SK-N-SH (cell line): ENCODE measurements around the gene NLK. TPM values are rescaled to one million over a fixed set of nuclear protein-coding genes. Genes with fewer than 3 reads are reported as not detected.
"Not testable (repeated sequence)": the region's sequence is repeated elsewhere in the genome, so short reads cannot be mapped to it uniquely, and the experiment has no call there.

Source experiments
- CTCF ChIA-PET: fragments of 300-600, 350-600 bp; formaldehyde crosslinking; extraction: SDS; loops from one replicate; lab custom pipeline; 2021; lab: Yijun Ruan, JAX
- POLR2A ChIA-PET: fragments of 350-600 bp; sonication (Branson Sonifier 250); formaldehyde crosslinking; extraction: SDS; loops from one replicate; lab custom pipeline; 2020; ENCODE audit warnings: antibody characterized with exemption, inconsistent platforms; lab: Yijun Ruan, JAX
- DNase-seq: peaks from one replicate; pipeline ENCODE4 v3.0.0; 2012
- H2AFZ ChIP-seq: fragments of 200-600 bp; sonication (generic); 2 replicates; pipeline ENCODE4 v1.8.1; 2016; ENCODE audit warnings: antibody characterized with exemption, mild to moderate bottlenecking, low read depth
- H3F3A ChIP-seq: fragments of 200-600 bp; sonication (generic); replicated peaks from 2 replicates; pipeline ENCODE3; 2016; ENCODE audit warnings: antibody characterized with exemption, mild to moderate bottlenecking; ENCODE audit not compliant: insufficient read depth
- H3K27ac ChIP-seq, 2 experiments: fragments of 200-500 bp in 1 of 2; fragments of 200-600 bp in 1 of 2; sonication (Bioruptor generic) in 1 of 2; sonication (generic), shearing (Covaris generic) in 1 of 2; 2 replicates each; pipeline versions ENCODE4 v1.5.1 to v1.6.1; 2014 to 2016; ENCODE audit warnings: low read depth in 2 of 2, inconsistent platforms in 1 of 2, low read length in 1 of 2, mild to moderate bottlenecking in 1 of 2, mixed read lengths in 1 of 2
- H3K27me3 ChIP-seq: fragments of 200-600 bp; sonication (generic), shearing (Covaris generic); 2 replicates; pipeline ENCODE4 v1.6.1; 2016; ENCODE audit warnings: mixed run types; ENCODE audit not compliant: insufficient read depth
- H3K36me3 ChIP-seq, 2 experiments: fragments of 200-500 bp in 1 of 2; fragments of 200-600 bp in 1 of 2; sonication (Bioruptor generic) in 1 of 2; sonication (generic) in 1 of 2; replicated peaks in 1 of 2; 2 replicates each; pipeline versions ENCODE3 to v1.5.1; 2014 to 2016; ENCODE audit warnings: low read length in 1 of 2, mild to moderate bottlenecking in 1 of 2; ENCODE audit not compliant: insufficient read depth in 2 of 2, control insufficient read depth in 1 of 2
- H3K4me1 ChIP-seq, 2 experiments: fragments of 200-500 bp in 1 of 2; fragments of 200-600 bp in 1 of 2; sonication (Bioruptor generic) in 1 of 2; sonication (generic), shearing (Covaris generic) in 1 of 2; 2 replicates each; pipeline versions ENCODE4 v1.5.1 to v1.6.1; 2014 to 2016; ENCODE audit warnings: low read depth in 1 of 2, low read length in 1 of 2, mixed run types in 1 of 2; ENCODE audit not compliant: insufficient read depth in 2 of 2, control insufficient read depth in 1 of 2
- H3K4me2 ChIP-seq: fragments of 200-600 bp; sonication (generic), shearing (Covaris generic); 2 replicates; pipeline ENCODE4 v1.6.1; 2017; ENCODE audit warnings: mixed run types
- H3K4me3 ChIP-seq, 2 experiments: fragments of 200-500 bp in 1 of 2; fragments of 200-600 bp in 1 of 2; sonication (Bioruptor generic) in 1 of 2; sonication (generic), shearing (Covaris generic) in 1 of 2; 2 replicates each; pipeline versions ENCODE4 v1.5.1 to v1.8.1; 2014 to 2016; ENCODE audit warnings: low read depth in 2 of 2, inconsistent platforms in 1 of 2, low read length in 1 of 2, mild to moderate bottlenecking in 1 of 2, mixed read lengths in 1 of 2, moderate library complexity in 1 of 2
- H3K79me2 ChIP-seq: fragments of 200-600 bp; sonication (generic); 2 replicates; pipeline ENCODE4 v1.8.1; 2017; ENCODE audit warnings: mild to moderate bottlenecking; ENCODE audit not compliant: insufficient read depth
- H3K9ac ChIP-seq: fragments of 200-600 bp; sonication (generic); 2 replicates; pipeline ENCODE4 v1.6.1; 2017; ENCODE audit warnings: mixed run types
- H3K9me2 ChIP-seq: fragments of 200-600 bp; sonication (generic); 2 replicates; pipeline ENCODE4 v1.6.1; 2017; ENCODE audit warnings: mixed run types
- H3K9me3 ChIP-seq: fragments of 200-600 bp; sonication (generic); 2 replicates; pipeline ENCODE4 v1.6.1; 2017; ENCODE audit warnings: mixed run types, mild to moderate bottlenecking, moderate library complexity
- H4K20me1 ChIP-seq: fragments of 200-600 bp; sonication (generic); 2 replicates; pipeline ENCODE4 v1.6.1; 2017; ENCODE audit warnings: mild to moderate bottlenecking, mixed run types; ENCODE audit not compliant: insufficient read depth
- CHD2 ChIP-seq: fragments of 150-350 bp; IDR thresholded peaks from 2 replicates; pipeline ENCODE4 v1.6.1; 2018; ENCODE audit warnings: low read length; ENCODE audit not compliant: partially characterized antibody
- EP300 ChIP-seq, 2 experiments: IDR thresholded peaks; 2 replicates each; pipeline versions ENCODE4 v1.4.0 to v1.6.1; 2012; ENCODE audit warnings: borderline replicate concordance in 1 of 2, low read depth in 1 of 2, low read length in 1 of 2
- EZH2phosphoT487 ChIP-seq: fragments of 200-600 bp; sonication (generic); IDR thresholded peaks from 2 replicates; pipeline ENCODE4 v1.6.1; 2017; ENCODE audit warnings: low read depth, mixed run types, mild to moderate bottlenecking, antibody characterized with exemption, moderate library complexity, borderline replicate concordance
- MEF2A ChIP-seq: IDR thresholded peaks from 2 replicates; pipeline ENCODE4 v1.4.0; 2012; ENCODE audit warnings: low read depth, borderline replicate concordance
- MXI1 ChIP-seq: IDR thresholded peaks from 2 replicates; pipeline ENCODE4 v1.6.1; 2012; ENCODE audit warnings: mild to moderate bottlenecking, low read depth, low read length, improper control_type of control experiment
- NRF1 ChIP-seq: IDR thresholded peaks from 2 replicates; pipeline ENCODE4 v1.6.1; 2012; ENCODE audit warnings: low read depth, mild to moderate bottlenecking, low read length
- RAD21 ChIP-seq: IDR thresholded peaks from 2 replicates; pipeline ENCODE4 v1.6.1; 2012; ENCODE audit warnings: mild to moderate bottlenecking, low read length
- RCOR1 ChIP-seq: fragments of 150-350 bp; IDR thresholded peaks from 2 replicates; pipeline ENCODE4 v1.6.1; 2017; ENCODE audit warnings: antibody characterized with exemption, low read length
- RXRA ChIP-seq: IDR thresholded peaks from 2 replicates; pipeline ENCODE4 v1.4.0; 2012; ENCODE audit warnings: low read depth, mild to moderate bottlenecking, borderline replicate concordance
- SIN3A ChIP-seq: IDR thresholded peaks from 2 replicates; pipeline ENCODE4 v1.6.1; 2012; ENCODE audit warnings: low read depth, mild to moderate bottlenecking, low read length, moderate library complexity, borderline replicate concordance
- TAF1 ChIP-seq: IDR thresholded peaks from 2 replicates; pipeline ENCODE4 v1.6.1; 2012; ENCODE audit warnings: low read depth, mild to moderate bottlenecking, low read length, moderate library complexity, borderline replicate concordance
- TEAD4 ChIP-seq: IDR thresholded peaks from 2 replicates; pipeline ENCODE4 v1.4.0; 2012; ENCODE audit warnings: mild to moderate bottlenecking, borderline replicate concordance; ENCODE audit not compliant: insufficient read depth
- YY1 ChIP-seq: IDR thresholded peaks from 2 replicates; pipeline ENCODE4 v1.4.0; 2012; ENCODE audit warnings: low read depth, mild to moderate bottlenecking
- WGBS: methylation state at CpG from one replicate; pipeline ENCODE4 v1.1.6; 2017; ENCODE audit warnings: low lambda C conversion rate; 5-methylcytosine and 5-hydroxymethylcytosine counted together
- polyA plus RNA-seq, 3 experiments: library from polyadenylated mRNA; depleted of rRNA; stranded (reverse); fragments of >200 nt; gene quantifications; 2 replicates each; pipeline ENCODE4 v1.2.3, GENCODE V29; 2012
- TF ChIP-seq, protein P1 (sequence below): IDR thresholded peaks from 2 replicates; pipeline ENCODE4 v1.6.1; 2012; ENCODE audit warnings: mild to moderate bottlenecking, low read depth, low read length, moderate library complexity
- TF ChIP-seq, protein P2 (sequence below): fragments of 150-350 bp; IDR thresholded peaks from 2 replicates; pipeline ENCODE4 v1.6.1; 2017; ENCODE audit warnings: antibody characterized with exemption, low read length, low read depth, borderline replicate concordance
- TF ChIP-seq, protein P3 (sequence below): IDR thresholded peaks from 2 replicates; pipeline ENCODE4 v1.4.0; 2012; ENCODE audit warnings: low read depth

Gene NLK
- polyA plus RNA-seq, 1 of the 3 experiments (the other 2 are of a cell fraction) = 12.3 TPM

DNA sequence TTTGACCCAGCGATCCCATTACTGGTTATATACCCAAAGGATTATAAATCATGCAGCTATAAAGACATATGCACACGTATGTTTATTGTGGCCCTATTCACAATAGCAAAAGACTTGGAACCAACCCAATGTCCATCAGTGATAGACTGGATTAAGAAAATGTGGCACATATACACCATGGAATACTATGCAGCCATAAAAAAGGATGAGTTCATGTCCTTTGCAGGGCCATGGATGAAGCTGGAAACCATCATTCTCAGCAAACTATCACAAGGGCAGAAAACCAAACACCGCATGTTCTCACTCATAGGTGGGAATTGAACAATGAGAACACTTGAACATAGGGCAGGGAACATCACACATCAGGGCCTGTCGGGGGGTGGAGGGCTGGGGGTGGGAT is 112.9 kb downstream of the NLK start:
- WGBS = 93% methylated on average over 4 of the region's 4 CpGs

DNA sequence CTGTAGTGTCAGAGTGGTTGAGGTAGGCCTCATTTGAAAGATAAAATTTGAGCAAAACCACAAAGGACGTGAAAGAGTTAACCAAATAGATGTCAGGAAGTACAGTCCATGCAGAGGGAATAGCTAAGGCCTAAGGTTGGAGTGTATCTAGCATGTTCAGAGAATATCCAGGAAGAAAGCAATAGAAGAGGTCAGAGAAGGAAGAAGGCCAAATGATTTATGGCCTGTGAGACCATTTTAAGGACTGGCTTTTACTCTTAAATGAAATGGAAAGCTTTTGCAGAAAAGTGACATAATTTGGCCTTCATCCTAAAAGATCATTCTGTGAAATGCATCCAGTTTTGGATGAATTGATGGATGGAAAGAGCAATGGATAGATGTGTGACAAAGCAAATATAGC is 116.5 kb downstream of the NLK start:
- H3K9me2 ChIP-seq = no peaks in the 10 kb centered on the region
- H3K79me2 ChIP-seq = no peaks in the 10 kb centered on the region
- no peak overlapping the region for H3K27ac ChIP-seq
- POLR2A ChIA-PET = no interaction called here
- H3K4me1 ChIP-seq = no peaks in the 10 kb centered on the region
- no peak overlapping the region for H3K9ac ChIP-seq
- H3F3A ChIP-seq = peaks cover 7% of the 10 kb centered on the region
- H3K27me3 ChIP-seq = no peaks in the 10 kb centered on the region
- no peak overlapping the region for H3K4me3 ChIP-seq
- peaks cover 3 to 25% of the 10 kb centered on the region in 2 experiments for H3K36me3 ChIP-seq
- no peak overlapping the region for H3K4me2 ChIP-seq
- H3K9me3 ChIP-seq = no peaks in the 10 kb centered on the region
- CTCF ChIA-PET = no interaction called here
- TF ChIP-seq EZH2phosphoT487 (no peak), MEF2A (no peak)
- WGBS = 89% methylated on average over 1 of the region's 1 CpG
- no peaks in the 10 kb centered on the region for H4K20me1 ChIP-seq
- H2AFZ ChIP-seq = no peak overlapping the region
- DNase-seq = no peak

More for the DNA sequence above, 112.9 kb downstream of the NLK start:
- H3K9me3 ChIP-seq, H3K9me2 ChIP-seq, H3K27ac ChIP-seq, H4K20me1 ChIP-seq, POLR2A ChIA-PET, H3K9ac ChIP-seq, H3K79me2 ChIP-seq, H3F3A ChIP-seq, H3K27me3 ChIP-seq, CTCF ChIA-PET, H3K4me2 ChIP-seq, DNase-seq, H3K4me1 ChIP-seq, H3K4me3 ChIP-seq, H2AFZ ChIP-seq: not testable (repeated sequence)
- H3K36me3 ChIP-seq = peaks cover 0 to 27% of the 10 kb centered on the region in 2 experiments

DNA sequence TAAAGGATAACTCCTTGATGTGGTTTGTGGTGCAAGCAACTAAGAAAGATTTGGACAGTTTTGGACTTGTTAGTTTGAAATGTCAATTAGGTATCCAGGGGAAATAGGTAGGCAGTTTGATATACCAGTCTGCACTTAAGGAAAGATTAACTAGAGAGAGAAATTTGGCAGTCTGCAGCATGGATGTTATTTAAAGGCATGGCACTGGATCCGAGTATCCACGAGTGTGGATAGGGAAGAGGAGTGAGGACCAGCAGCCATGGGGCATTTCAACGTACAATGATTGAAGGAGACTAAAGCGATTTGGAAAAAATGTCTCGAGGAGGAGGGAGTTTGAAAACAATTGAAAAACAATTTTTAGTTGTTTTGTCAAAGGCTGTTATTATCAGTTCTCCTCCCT is 117.4 kb downstream of the NLK start:
- Histone ChIP-seq H3K9me3 (no peaks in the 10 kb centered on the region), H3K36me3 (peaks cover 3 to 29% of the 10 kb centered on the region in 2 experiments), H3K27me3 (no peaks in the 10 kb centered on the region), H3K9me2 (no peaks in the 10 kb centered on the region), H2AFZ (no peak overlapping the region), H3K4me1 (no peaks in the 10 kb centered on the region), H3K79me2 (no peaks in the 10 kb centered on the region), H3K4me2 (no peak overlapping the region), H3K9ac (no peak overlapping the region), H4K20me1 (no peaks in the 10 kb centered on the region), H3K27ac (no peak overlapping the region), H3F3A (peaks cover 7% of the 10 kb centered on the region), H3K4me3 (no peak overlapping the region)
- ChIA-PET POLR2A (no interaction called here), CTCF (no interaction called here)
- DNase-seq = no peak
- no peak for TF ChIP-seq EP300 (IDR thresholded peaks at IDR 0.05; ENCODE audit: borderline replicate concordance in 1 of 2, low read depth in 1 of 2, low read length in 1 of 2)
- no peak for TF ChIP-seq NRF1
- no peak for TF ChIP-seq MXI1
- no peak for TF ChIP-seq YY1
- TF ChIP-seq RCOR1 = no peak
- no peak for TF ChIP-seq TAF1
- TF ChIP-seq, protein P1, sequence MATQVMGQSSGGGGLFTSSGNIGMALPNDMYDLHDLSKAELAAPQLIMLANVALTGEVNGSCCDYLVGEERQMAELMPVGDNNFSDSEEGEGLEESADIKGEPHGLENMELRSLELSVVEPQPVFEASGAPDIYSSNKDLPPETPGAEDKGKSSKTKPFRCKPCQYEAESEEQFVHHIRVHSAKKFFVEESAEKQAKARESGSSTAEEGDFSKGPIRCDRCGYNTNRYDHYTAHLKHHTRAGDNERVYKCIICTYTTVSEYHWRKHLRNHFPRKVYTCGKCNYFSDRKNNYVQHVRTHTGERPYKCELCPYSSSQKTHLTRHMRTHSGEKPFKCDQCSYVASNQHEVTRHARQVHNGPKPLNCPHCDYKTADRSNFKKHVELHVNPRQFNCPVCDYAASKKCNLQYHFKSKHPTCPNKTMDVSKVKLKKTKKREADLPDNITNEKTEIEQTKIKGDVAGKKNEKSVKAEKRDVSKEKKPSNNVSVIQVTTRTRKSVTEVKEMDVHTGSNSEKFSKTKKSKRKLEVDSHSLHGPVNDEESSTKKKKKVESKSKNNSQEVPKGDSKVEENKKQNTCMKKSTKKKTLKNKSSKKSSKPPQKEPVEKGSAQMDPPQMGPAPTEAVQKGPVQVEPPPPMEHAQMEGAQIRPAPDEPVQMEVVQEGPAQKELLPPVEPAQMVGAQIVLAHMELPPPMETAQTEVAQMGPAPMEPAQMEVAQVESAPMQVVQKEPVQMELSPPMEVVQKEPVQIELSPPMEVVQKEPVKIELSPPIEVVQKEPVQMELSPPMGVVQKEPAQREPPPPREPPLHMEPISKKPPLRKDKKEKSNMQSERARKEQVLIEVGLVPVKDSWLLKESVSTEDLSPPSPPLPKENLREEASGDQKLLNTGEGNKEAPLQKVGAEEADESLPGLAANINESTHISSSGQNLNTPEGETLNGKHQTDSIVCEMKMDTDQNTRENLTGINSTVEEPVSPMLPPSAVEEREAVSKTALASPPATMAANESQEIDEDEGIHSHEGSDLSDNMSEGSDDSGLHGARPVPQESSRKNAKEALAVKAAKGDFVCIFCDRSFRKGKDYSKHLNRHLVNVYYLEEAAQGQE = no peak
- no peak for TF ChIP-seq SIN3A
- TF ChIP-seq, protein P2, sequence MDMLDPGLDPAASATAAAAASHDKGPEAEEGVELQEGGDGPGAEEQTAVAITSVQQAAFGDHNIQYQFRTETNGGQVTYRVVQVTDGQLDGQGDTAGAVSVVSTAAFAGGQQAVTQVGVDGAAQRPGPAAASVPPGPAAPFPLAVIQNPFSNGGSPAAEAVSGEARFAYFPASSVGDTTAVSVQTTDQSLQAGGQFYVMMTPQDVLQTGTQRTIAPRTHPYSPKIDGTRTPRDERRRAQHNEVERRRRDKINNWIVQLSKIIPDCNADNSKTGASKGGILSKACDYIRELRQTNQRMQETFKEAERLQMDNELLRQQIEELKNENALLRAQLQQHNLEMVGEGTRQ = no peak
- TF ChIP-seq, protein P3, sequence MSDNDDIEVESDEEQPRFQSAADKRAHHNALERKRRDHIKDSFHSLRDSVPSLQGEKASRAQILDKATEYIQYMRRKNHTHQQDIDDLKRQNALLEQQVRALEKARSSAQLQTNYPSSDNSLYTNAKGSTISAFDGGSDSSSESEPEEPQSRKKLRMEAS = no peak
- no peak for TF ChIP-seq CHD2
- no peak for TF ChIP-seq TEAD4
- TF ChIP-seq RAD21 = no peak
- no peak for TF ChIP-seq RXRA
- WGBS = 98% methylated on average over 5 of the region's 5 CpGs
